ENCODE results near the gene RCOR2.
A peak's percentile ranks its signal among the peaks of the same experiment; 100 is the strongest.

Gene RCOR2

DNA sequence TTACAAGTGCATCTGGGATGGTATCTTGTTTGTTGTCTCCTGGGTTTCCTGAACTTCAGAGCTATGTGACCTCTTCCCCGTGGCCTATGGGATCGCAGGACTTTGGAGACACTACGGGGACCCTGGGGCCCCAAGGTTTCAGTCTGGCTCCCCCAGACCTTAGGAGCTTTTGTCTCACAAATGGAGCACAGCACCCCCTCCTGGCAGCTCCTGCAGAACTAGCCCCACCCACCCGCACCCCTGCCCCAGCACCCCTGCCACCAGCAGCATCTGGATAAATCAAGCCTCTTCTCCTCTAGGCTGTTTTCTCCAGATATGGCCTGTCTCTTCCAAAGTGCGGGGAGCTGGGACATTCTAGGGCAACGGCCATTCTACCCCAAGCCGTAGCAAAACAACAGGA is 10.4 kb downstream of the RCOR2 start:
- DNase-seq: peak; percentile 28

DNA sequence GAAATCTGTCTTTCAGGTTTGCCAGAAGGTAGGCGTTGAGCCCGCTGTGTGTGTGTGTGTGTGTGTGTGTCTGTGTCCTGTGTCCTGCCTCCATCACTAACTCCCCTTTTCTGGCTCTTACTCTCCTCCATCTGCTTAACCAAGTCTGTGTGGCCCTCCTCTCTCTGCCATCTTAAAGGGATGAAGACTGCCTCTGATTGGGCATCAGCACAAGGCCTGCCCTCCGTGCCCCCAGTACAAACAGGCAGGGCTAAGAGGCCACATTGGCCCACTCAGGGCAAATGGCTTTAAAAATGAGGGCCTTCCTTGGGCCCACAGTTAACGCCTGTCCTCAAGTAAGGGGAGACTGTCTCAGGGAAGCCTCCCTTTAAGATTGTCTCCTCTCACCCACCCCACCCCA is 10.9 kb downstream of the RCOR2 start:
- DNase-seq: no peak

DNA sequence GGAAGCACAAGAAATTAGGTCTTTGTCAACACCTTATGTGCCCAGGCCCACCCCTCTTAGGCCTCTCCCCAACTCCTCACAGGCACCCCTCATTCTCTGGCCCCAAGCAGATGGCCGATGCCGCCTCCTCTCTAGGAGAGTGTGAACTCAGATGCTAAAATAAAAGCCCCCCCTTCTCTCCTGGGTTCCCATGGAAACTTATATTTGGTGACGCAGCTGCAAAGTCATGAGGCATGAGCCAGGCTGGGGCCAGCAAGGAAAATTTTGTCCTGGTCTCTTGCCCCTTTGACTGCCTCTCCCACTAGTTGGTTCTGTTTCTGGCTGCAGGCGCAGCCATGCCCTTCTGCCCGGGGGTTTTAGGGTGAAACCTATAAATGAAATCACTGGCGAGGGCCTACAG is 11.8 kb downstream of the RCOR2 start:
- no peak for DNase-seq

DNA sequence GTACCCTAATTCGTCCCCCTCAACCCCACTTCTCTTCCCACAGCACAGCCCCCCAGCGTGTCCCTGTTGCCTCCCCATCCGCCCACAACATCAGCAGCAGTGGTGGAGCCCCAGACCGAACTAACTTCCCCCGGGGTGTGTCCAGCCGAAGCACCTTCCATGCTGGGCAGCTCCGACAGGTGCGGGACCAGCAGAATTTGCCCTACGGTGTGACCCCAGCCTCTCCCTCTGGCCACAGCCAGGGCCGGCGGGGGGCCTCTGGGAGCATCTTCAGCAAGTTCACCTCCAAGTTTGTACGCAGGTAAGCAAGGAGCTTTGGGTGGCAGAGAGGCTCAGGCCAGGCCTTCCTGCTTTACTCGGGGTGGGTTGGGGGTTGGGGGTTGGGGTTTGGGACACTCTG is 12.2 kb downstream of the RCOR2 start:
- DNase-seq: no peak

- DNase-seq: no peak
These were observed 13.1 kb downstream of the RCOR2 start for GRCh38 chr11:63903884-63904283.

- no peak for DNase-seq
These were observed 15.3 kb downstream of the RCOR2 start for GRCh38 chr11:63901660-63902059.

GRCh38 chr11:63897459-63898146 is 19.4 kb downstream of the RCOR2 start:
- no peak for DNase-seq

DNA sequence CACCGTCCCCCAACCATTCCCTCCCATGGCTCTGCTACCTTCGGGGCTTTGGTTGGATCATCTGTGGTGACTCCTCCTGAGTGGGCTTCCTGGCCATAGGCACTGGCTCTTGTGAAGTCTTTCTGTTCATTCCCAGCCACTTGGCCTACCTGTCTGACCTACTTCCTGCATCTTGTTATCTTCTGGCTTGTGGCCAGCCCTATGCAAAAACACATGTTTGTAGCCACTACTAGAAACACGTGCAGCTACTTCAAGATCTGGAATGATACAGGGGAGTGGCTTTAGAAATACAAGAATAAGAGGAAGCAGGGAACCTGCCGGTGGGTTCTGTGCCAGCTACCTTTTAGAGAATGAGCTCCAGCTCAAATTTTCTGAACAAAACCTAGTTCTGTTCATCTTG is 20.9 kb downstream of the RCOR2 start:
- DNase-seq: no peak

DNA sequence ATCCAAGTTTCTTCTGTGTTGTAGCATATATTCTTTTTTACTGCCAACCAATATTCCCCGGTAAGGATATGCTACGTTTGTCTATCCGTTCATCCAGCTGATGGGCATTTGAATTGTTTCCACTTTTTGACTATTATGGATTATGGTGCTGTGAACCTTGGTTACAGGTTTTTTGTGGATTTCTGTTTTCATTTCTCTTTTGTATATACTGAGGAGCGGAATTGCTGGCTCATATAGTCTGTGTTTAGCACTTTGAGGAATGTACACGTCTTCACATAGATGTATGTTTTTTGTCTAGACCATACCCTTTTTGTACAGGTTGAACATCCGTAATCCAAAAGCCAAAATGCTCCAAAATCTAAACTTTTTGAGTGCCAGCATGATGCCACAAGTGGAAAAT is 23.6 kb downstream of the RCOR2 start:
- DNase-seq: no peak

- no peak for DNase-seq
These were observed 24.7 kb downstream of the RCOR2 start for GRCh38 chr11:63892228-63892627.

- no peak for DNase-seq
These were observed 26.6 kb downstream of the RCOR2 start for GRCh38 chr11:63890368-63890767.

DNA sequence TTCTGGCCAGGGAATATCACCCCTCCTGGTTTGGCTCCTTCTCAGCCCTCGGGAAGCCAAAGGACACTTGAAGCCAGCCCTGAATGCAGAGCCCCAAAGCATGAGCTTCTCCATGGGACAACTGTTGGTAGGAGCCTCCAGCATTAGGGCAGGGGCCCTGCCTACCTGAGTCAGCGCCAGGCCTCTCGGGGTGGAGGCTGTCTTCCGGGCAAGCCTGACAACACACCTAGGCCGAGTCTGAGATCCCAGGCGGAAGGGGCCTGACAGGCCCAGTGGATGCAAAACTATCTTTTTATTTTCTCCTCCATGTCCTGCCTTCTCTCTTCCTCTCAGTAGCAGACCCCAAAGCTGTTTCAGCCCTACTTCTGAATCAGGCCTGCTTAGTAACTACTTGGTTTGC is 27.6 kb downstream of the RCOR2 start:
- no peak for DNase-seq

DNA sequence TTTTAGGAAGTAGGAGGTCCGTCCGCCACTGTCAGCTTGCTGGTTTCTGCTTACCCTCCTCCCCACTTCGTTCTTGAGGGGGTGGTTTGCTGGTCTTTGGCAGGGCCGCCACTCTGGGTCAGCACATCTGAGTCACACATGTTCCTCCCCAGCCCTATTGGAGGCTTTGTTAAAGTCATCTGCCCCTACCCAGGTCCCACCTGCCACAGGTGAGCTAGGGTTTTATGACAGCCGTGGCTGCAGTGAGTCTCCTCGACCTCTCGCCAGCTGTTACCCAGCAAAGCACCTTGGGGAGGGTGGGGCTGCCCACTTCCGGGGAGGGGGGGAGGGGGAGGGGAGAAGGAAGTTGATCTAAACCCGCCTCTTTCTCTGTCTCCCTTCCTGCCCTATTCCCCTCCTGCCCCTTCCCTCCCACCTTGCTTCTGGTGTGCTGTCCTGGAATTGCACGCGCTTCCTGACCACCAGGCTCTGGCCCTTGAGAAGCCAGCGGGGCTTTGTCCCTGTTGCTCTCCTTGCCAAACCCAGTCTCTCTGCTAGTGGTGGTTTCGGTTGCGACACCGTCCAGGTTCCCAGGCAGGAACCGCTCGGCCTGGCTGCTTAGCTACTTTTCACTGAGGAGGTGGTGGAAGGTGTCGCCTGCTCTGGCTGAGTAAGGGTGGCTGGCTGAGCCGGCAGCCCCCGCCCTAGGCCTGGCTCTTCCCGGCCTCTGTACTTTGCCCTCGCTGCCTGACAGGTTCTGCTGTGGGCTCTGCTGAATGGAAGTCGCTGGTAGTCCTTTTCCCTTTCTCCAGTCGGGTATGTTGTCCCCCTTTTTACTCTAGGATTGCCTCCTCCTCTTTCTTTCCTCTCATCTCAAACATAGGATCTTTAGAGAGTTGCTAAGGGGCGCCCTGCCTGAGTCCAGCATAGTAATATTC is 28.5 kb downstream of the RCOR2 start:
- DNase-seq: peak; percentile 58

DNA sequence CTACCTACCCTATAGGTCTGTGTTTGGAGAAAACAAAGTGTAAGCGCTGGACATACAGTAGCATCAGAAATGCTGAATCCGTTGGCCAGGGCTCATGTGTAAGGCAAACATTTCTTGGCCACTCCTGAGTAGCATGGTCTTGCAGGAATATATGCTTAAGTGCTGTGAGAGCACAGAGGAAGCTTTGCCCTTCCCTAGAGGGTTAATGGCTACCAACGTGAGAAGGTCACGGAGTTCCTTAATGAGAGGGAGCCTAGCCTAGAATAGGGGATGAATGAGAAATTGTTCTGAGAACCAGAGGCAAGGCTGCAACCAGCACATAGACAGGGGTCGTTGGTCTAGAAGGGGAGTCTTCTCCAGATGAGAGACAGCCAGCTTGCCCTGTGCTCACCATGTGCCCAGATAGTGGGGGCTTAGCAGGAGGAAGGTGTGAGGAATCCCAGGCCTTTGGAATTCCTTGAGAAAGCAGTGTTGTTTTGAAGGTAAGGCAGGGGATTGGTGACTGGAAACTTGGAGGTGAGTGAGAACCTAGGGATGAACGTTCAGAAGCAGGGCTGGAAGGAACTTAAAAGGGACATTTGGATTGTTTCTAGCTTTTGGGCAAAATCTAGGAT is 29.5 kb downstream of the RCOR2 start:
- no peak for DNase-seq

DNA sequence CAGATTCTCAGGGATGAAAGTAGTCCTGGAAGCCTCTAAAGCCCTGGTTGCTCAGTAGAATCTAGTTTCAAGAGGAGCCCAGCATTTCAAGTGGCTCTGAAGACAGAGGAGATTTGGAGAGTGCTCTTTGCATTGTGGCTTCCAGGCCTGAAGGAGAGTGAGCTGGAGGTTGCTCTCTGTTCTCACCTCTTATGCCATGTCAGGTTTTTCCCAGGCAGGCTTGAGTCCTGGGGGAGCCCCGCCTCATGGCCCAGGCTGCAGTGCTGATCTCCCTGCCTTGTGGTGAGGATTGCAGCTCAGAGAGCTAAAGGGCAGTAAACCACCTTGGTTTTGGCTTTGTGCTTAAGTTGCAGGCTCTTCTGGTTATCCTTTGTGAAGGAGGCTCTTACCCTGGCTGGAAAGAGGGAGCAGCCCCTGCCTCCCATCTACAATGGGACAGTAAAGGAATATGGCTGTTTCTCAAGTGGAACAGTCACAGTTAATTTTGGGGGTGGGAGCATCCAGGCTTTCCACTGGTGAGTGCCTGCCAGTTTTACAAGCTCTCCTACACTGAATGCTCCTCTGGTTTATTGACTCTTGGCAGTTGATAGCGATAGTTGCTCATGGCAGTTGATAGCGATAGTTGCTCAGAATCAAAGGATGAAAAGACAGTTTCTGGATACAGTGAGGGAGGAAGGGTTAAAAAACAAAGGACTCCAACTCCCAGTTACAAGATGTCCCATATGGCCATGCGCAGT is 32.6 kb downstream of the RCOR2 start:
- DNase-seq: no peak

DNA sequence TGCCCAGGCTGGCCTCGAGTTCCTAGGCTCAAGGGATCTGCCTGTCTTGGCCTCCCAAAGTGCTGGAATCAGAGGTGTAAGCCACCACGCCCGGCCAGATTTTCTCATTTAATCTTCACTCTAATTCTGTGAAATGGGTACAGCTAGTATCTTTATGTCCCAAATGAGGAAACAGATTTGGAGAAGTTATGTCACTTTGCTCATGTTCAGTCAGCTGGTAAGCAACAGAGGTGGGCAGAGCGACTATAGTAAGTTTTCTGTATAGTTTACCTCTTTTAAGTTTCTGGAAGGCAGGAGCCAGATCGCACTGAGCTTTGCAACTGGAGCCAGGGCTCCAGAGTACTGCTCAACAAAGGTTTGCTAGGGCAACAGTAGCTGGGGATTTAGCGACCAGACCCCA is 33.2 kb downstream of the RCOR2 start:
- DNase-seq: no peak

DNA sequence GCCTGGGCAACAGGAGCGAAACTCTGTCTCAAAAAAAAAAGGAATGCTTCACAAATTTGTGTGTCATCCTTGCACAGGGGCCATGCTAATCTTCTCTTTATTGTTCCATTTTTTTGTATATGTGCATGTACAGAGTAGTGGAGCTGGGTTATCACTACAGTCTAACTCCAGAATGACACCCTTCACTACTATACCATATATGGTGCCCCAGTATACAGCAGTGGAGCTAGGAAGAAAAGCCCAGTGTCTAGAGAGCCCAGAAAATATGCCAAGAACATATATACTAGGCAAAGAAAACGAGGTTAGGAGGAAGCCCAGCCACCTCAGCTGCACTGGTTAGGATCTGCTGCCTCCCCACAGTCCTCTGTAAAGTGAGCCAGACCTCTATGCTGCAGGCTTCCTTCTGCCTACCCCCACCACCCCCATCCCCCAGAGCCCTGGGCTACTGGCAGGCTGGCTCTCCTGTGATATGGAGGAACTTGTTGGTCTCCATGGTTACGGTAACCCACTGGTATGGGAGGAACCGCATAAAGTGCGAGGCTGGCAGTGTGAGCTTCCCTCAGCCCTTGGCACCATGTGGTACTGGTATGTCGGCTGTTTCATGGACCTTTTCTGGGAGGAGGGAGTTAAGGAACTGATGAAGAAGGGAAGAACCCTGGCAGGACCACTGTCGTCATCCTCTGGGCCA is 34.3 kb downstream of the RCOR2 start:
- DNase-seq: no peak

DNA sequence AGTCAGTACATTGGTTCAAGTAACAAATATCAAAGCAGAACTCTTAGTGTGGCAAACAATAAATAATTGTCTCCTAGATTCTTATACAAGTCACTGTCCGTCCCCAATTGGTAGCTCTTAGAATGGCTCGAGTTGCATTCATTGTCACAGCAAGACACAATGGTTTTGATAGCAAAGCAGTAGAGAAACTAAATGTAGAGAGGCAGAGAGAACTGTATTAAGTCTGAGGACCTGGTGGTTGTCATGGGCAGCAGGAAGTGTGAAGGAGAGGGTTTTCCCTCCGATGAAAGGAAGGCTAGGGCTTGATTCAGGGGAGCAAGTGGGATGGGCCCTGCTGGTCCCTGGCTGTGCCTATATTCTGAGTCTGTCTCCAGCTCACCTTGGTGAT is 36.6 kb downstream of the RCOR2 start:
- DNase-seq: no peak

DNA sequence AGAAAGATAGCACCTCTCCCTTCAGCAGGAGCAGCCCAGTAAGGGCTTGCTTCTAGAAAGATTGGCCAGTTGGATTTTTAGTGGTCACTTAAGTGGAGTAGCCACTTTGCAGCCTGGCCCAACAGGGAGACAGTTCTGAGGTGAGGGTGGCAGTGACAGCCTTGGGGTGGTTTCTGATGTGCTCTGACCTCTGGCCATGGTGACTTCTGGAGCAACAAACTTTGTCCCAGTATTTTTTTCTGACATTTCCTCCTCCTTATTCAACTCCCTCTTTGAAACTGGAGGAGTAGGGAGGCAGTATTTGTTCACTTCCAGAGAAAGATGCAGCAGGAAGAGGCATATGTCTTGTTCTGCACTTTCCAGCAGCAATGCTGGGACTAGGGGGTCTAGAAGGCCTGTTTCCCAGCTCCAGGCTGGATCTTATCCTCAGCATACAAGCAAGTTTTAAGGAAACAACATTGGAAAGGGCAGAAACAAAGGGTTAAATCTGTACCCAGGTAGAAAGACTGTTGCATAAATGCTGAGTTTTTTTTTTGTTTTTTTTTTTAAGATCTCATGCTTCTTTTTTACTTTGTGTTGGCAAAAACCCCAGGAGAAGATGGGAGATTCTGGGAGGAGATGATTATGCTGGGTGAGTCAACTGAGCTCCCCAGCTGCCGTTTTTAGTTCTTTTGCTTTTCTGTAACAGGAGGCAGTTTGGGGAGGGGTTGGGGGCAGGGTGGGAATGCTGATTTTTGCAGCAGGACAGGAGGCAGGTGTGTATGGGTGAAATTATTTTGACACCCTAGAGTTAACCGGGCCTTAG is 37.2 kb downstream of the RCOR2 start:
- no peak for DNase-seq

DNA sequence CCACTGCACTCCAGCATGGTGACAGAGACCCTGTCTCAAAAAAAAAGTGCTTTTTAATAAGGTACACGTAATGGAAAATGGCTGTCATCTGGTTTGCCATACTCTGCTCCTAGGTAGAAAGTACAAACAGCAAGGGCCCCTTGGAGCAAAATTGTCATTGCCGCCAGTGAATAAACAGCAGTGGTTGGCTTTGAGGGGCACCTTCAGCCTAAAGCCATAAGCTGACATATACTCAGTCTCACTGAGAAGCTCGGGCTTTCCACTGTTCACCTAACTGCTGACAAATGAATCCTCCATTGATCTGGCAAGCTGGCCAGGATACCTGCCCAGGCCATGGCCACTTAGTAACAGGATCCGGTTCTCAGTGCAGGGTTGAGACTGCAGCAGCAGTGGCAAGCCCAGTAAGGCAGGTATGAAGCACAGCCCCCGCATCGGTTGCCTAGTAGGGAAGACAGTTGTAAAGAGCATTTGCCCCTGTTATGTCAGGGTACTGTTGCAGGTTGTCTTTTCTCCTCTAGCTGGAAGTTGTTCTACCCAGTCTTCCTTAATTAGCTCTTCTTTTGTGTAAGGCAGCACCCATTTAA is 39.2 kb downstream of the RCOR2 start:
- no peak for DNase-seq

DNA sequence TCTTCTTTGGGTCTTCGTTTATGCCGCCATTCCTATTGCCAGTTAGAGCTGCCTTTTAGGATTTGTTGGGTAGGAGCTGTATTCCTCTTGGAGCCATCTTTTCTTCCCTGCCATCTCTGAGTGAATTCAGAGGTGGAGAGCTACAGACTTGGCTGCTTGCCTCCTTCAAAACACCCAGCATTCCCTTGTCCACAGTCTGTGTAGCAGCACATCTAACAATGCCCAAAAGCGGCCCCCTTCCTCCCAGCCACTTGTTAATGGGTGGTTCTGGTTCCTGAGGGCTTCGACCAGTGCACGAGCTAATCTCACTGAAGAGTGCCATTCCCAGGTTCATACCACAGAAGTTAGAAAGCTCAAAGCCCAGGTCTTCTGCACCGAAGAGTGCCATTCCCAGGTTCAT is 40.3 kb downstream of the RCOR2 start:
- DNase-seq: no peak
